NCI-H460 (cell line): ENCODE data around the gene TFPI. TPM values are rescaled to one million over a fixed set of nuclear protein-coding genes. Genes with fewer than 3 reads are reported as not detected.

Source experiments
- DNase-seq: peaks from one replicate; pipeline ENCODE4 v3.0.0-alpha.2; 2016; ENCODE audit warnings: low read depth; ENCODE audit errors: extremely low read depth
- small RNA-seq, 2 experiments: library from RNA; depleted of rRNA; stranded (forward); fragments of <200 nt; gene quantifications; one replicate each; pipeline ENCODE3, GENCODE V24; 2014
- total RNA-seq: library from RNA; depleted of rRNA; stranded (reverse); fragments of >200 nt; shearing (Covaris generic); gene quantifications from 2 replicates; pipeline ENCODE4 v1.2.3, GENCODE V29; 2014; rRNA removed

The TFPI gene
- total RNA-seq, 1 experiment from 2014 or later = 219 TPM

GRCh38 chr2:187431911-187432310 is 122.3 kb downstream of the TFPI start:
- no peak for DNase-seq

GRCh38 chr2:187429989-187430388 is 124.2 kb downstream of the TFPI start:
- DNase-seq = no peak

GRCh38 chr2:187424146-187424545 is 130.1 kb downstream of the TFPI start:
- no peak for DNase-seq

- DNase-seq = no peak
These were observed 132.0 kb downstream of the TFPI start for GRCh38 chr2:187422282-187422681.

GRCh38 chr2:187421519-187421918 is 132.7 kb downstream of the TFPI start:
- DNase-seq = no peak

- DNase-seq = no peak
These were observed 134.4 kb downstream of the TFPI start for GRCh38 chr2:187419808-187420207.

- no peak for DNase-seq
These were observed 138.8 kb downstream of the TFPI start for GRCh38 chr2:187415449-187415848.

Small RNAs within 50 kb of the gene (small RNA-seq; reads per million reads assigned to genes)
- 0 reads per million in 2 experiments for gene GAPDHP59

Other genes starting within 250 kb of the TFPI start
- 4.3 TPM in 2 replicates for gene CALCRL, start 106.2 kb downstream of the TFPI start, total RNA-seq